Measurements from ENCODE around the gene HSD11B2.
"Not testable (repeated sequence)": the region's sequence is repeated elsewhere in the genome, so short reads cannot be mapped to it uniquely, and the experiment has no call there.

HSD11B2 gene

DNA sequence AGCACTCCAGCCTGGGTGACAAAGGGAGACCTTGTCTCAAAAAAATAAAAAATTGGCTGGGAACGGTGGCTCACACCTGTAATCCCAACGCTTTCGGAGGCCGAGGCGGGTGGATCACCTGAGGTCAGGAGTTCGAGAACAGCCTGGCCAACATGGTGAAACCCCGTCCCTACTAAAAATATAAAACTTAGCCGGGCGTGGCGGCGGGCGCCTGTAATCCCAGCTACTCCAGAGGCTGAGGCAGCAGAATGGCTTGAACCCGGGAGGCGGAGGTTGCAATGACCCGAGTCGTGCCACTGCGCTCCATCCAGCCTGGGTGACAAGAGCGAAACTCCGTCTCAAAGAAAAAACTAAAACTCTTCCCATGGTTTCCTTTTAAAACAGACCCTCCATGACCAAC lies 15.5 kb upstream of the HSD11B2 start:
- DNase-seq (ENCODE audit: low spot score): not testable (repeated sequence)

DNA sequence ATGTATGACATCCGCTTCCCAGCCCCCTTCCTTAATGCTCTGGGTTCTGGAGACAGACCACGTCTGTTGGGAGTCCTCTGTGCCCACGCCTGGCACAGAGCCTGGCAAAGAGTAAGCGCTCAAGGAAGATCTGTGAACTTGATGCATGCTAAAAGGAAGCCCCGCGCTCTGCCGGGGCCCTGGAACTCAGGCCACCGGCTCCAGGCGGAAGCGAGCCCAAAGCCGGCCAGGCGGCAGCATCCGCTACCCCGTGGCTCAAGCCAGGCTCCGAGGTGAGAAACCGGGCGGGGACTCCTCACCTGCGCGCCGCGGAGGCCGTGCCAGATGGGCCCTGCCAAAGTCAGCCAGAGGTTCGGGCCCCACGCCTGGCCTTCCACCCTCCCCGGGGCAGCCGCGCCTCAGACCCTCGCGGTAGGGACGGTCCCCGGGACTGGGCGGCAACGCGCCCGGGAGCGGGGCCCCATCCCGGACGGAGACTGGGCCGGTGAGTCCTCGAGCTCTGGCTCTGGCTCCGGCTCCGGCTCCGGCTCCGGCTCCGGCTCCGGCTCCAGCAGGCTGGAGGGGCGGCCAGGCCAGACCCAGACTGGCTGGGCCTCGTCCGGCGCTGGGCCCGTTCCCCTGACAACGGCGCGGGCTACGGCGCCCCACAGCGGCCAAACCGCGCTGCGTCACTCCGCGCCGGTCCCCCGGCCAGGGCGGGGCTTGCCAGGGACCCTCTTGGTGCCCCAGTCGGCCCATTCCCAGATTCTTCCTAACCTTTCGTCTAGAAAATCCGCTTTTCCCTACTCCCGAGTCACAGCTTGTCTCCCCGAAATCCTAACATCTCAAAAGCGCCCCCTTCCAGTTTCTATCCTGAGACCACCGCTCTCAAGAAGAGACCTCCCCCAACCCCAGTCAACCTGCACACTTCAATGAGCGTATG lies 14.8 kb upstream of the HSD11B2 start, which contains the start of gene ZDHHC1:
Gene ZDHHC1 (minus strand): TSS at position 606 of the 922 bp plus-strand sequence. CDS start 8,702 bp downstream, outside the sequence.
- no peak for DNase-seq (ENCODE audit: low spot score)

DNA sequence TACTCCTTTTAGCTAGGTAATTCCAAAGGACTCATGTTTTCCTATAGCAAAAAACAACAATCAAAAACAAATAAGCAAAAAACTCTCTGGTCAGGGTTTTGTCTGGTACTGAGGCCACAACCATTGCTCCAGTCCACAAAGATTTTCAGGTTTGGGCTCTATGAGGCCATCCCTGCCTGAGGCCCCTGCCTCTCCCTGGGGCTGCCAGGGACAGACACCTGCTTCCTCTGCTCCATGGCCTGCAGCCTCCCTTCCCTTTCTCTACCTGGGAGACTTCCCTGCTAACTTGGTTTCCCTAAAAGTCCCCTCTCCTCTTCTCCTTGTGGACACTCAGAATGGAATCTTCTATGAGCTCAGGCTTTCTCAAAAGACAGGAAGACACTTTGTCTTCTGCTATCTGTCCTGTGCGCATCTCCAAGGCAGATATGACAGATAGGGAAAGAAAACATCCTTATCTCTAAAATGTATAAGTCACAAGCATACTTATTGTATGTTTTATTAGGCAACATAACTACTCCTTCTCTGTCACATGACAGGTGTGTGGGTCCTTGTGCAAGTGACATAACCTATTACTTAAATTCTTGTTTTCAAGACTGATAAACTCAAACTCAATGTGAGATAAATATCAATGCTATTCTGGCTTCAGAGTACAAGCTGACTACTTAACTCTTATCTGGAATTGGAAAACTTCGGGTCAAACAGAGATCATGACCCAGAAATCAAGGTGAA lies 13.4 kb upstream of the HSD11B2 start:
- DNase-seq (ENCODE audit: low spot score): no peak

DNA sequence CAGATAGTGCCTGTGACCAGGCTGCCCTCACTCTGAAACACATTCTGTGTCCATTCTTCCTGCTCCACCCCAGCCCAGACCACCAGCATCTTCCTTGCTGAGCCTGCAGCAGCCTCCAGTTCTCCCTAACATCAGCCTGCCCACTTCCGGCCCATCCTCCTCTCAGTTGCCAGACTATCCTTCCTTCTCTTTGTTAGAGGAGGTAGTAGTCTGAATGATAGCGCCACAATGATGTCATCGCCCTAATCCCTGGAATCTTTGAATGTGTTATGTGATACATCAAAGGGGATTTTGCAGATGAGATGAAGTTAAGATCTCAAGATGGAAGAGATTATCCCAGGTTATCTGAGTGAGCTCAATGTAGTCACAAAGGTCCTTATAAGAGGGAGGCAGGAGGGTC lies 11.4 kb upstream of the HSD11B2 start:
- DNase-seq (ENCODE audit: low spot score): no peak

DNA sequence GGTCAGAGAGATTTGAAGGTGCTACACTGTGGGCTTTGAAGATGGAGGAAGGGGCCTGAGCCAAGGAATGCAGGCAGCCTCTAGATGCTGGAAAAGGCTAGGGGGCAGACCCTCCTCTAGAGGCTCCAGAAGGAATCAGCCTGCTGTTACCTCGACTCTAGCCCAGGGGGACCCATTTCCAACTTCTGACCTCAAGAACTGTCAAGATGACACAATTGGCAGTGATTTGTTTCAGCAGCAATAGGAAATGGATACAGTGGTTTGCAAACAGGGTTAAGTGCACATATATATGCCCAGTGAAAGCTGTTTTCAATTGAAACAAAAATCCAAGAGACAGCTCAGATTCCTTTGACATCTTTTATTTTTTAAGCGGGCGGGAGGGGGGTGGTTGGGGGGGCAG lies 11.0 kb upstream of the HSD11B2 start:
- DNase-seq (ENCODE audit: low spot score): no peak

DNA sequence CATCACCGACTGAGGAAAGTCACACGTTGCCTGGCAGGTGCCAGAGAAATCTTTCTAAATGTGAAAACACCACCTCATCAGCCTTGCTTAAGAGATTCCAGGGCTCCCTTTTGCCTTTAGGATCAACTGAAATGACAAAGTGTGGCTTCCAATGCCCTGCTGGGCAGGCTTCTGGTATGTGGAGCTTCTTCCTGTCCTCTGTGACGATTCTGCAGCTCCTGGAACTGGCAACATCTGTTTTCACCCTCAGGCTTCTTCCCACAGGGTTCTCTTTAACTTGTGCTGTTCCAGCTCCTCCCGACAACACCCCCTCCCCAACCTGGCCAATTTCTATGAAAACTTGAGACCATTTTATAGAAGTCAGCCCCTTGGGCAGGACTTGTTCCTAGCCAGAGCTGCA lies 9.9 kb upstream of the HSD11B2 start:
- no peak for DNase-seq (ENCODE audit: low spot score)

DNA sequence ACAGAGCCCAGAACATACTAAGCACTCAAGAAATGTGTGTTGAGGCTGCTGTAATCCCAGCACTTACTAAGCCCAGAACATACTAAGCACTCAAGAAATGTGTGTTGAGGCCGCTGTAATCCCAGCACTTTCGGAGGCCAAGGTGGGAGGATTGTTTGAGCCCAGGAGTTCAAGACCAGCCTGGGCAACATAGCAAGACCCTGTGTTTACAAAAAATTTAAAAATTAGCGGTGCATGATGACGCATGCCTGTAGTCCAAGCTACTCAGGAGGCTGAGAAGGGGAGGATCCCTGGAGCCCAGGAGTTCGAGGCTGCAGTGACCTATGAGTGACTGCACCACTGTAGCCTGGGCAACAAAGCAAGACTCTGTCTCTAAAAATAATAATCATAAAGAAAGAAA lies 7.9 kb upstream of the HSD11B2 start:
- no peak for DNase-seq (ENCODE audit: low spot score)

DNA sequence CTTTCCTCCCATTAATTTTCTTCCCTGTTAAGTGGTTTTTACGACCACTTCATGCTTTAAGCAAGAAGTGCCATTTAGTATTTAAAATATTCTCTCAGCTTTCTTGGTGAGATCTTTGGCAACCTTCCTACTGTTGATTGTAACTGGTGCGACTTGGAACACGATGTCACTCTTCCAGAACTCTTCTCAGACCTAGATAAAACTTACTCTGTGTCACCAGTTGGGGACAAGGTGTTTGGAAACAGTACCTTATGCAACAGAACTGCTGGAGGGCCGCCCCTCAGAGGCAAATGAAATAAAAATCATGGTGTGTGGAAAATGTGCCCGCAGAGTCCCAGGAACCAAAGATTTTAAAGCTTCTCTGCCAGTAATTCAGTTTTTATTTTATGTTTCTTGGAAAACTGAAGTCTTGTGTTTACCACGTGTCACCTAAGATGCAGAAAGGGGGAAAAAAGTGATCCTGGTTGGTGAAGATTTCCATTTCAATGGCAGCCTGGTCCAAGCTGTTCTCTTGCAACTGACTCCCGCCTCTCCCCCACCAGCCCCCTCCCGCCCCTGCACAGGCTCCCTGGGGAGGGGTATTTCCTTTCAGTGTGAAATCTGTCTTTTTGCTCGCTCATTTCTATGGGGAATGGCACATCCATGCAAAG lies 7.2 kb upstream of the HSD11B2 start:
- DNase-seq (ENCODE audit: low spot score): no peak

DNA sequence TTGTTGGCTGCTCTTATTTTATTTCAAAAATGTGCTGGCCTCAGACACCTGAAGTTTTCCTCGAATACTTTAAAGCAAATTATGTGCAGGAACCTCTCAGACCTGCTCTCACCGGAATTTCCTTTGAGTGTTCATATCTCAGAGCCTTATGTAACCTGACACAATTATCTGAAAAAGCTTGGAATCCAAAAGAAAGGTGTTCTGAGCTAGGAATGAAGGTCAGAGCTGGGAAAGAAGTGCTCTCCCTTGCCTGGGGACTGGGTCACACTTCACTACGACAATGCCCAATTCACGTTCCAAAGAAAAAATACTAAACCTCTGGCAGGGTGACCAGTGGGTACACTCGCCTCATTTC lies 6.7 kb upstream of the HSD11B2 start:
- no peak for DNase-seq (ENCODE audit: low spot score)

DNA sequence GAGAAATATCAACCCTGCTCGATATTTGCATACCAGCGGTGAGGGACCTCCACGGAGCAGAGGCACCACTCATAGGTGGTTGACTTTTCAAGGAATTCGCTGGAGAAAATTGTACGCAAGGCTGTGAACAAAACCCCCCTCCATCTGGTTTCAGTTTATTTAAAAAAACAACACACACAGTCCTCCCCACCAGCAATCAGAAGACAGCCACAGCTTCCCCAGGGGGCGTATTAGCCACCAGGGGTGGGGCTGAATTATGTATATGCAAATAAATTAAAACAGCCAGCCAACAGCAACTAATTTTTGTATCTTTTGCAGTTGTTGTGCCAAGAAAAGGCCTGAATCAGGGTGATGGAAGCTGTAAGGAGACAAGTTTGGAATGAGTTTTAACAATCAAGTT lies 5.9 kb upstream of the HSD11B2 start:
- DNase-seq (ENCODE audit: low spot score): no peak

DNA sequence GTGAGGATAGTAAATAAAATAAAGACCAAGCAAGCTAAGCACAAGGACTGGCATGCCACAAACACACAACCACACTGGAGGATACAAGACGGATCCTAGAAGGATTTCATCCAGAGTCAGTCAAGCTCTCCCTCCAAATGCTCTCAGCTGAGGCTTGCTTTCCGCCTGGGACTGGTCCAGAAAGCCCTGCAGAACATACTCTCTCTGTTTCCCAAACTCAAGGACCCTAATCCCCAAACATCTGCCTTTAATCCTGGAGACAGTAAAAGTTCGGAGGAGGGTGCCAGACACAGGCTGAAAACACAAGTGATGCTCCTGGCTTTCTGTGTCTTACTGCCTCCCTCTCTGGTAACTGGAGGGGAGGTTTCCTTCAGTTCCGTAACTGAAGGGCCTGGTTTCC lies 5.3 kb upstream of the HSD11B2 start:
- DNase-seq (ENCODE audit: low spot score): no peak

DNA sequence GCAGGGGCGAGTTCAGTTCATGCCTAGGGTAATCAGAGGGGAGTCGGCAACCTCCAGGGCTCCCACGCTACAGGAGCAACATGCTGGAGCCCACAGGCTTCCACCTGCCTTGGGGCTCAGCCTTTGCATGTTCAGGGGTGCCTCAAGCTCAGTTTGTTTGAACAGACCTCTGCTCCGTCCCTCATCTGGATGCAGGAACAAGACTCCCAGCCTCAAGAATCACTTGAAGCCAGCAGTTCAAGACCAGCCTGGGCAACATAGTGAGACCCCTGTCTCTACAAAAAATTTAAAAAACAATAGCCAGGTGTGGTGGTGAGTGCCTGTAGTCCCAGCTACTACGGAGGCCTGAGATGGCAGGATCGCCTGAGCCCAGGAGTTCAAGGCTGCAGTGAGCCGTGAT lies 4.9 kb upstream of the HSD11B2 start:
- DNase-seq (ENCODE audit: low spot score): no peak

DNA sequence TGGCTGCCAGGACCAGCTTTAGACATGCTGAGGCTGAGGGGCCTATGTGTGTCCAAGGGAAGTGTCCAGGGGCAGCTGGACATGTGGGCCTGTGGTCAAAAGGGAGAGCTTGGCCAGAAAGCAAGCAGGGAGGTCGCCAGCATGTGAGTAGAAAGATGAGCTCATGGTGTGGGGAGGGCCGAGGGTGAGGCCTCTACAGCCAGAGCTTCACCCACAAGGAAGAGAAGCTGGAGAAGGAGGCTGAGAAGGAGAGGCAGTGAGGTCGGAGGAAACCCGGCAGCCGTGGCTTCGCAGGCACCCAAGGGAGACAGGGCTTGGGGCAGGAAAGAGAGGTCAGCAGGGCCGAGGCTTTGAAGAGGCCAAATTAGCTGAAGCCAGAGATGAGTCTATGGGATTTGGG lies 4.0 kb upstream of the HSD11B2 start:
- no peak for DNase-seq (ENCODE audit: low spot score)

DNA sequence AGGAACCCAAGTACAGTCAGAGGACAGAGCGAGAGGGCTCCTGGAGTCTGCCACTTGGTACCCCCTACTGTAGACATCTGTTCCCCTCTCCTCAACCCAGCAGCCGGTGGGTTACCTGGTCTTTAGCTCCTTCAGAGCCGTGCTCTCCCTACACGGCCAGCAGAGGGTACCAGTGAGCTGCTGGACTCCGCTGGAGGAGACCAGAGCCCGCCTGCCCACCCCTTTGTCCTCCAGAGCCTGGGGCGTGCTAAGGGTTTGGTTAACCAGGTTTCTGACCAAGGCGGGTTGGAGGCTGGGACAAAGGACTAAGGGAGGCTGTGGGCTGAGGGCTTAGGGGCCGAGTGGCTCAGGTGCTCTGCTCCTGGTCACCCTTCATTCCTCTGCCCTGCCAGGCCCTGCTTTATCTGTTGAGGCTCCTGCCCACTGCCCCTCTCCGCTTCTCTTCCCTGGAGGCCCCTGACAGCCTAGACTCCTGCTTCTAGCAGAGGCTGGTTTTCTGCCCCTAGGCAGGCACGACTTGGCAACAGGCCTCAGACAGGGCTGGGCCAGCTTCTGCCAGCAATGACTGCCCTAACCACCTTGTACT lies 2.7 kb upstream of the HSD11B2 start:
- peak; percentile 23 for DNase-seq (ENCODE audit: low spot score)

DNA sequence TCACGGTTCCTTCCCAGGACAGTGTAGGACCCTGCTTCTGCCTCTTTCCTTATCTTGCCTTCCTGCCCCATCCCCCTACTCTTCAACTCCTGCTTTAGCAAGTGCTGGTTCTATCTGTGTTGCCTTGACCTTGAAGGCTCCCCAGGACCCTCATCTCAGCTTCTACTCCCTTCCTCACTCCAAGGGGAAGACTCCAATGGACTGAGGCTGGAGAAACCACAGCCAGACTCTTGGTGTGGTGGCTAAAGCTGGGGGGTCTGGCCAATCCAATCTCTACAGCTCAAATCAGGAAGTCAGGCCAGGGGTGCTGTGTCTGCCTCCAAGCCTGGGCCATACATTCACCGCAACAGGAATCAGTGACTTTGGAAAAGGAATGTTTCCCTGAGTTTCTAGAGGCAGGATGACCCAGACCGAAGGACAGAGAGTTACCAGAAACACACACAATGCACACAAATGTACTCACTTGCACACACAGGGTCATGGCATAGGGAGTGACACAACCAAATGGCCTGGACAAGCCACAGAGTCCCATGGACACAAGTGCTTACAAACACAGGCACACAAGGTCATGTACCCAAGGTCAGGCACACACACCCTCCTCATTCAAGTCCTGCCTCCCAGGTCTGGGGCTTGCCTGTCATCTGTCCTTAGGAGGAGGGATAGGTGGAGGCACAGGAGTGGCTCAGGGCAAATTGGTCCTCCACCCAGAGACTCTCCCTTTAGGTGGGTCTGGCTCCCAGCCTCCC lies 1.7 kb upstream of the HSD11B2 start:
- no peak for DNase-seq (ENCODE audit: low spot score)

DNA sequence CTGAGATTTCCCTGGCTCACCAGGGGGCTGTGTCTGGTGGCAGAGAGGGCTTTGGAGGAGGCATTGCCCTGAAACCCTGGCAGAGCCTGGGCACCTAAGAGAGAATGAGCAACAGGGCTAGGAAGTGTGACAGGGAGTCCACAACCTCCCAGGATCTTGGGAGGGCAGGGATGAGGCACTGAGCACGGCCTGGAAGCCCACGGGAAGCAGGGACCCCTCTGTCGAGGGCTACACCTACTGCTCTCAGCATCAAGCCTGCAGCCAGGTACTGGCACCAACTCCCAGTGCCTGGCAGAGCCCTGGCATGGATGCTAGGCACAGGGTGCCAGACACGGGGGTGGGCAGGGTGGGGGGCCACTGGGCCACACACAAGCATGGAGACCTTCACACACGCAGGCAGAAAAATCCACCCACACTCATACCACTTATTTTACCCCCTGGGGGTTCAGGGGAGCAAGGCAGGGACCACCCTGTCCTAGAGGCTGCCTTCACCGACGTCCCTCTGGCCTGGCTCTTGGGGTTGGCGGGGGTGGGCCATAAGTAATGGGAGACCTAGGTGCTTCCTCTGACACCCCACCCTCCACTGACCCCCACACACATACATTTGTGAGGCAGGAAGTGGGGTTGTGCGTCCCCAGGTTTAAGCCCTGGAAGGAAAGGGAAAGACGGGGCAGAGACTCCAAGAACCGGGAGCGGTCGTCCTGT lies 970 bp upstream of the HSD11B2 start:
- DNase-seq (ENCODE audit: low spot score): no peak

DNA sequence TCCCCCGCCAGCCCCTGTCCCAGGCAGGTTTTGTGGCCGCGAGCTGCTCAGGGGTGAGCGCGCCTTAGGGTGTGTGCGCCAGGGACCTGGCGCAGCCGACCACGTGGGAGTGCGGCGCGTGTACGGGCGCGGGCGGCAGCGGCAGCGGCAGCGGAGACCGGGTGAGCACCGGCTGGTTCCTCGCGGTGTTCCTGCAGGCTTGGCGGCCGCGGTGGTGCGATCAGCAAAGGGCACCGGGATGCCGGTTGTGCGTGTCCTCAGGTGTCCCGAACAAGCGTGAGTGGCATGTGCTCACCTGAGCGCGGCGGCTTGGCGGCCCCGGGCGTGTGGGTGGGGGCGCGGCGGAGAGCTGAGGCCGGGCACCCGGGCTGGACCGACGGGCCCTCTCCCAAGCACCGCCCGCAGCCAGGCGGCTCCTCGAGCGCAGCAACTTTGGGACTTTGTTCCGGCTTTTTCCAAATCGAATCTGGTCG lies 381 bp upstream of the HSD11B2 start:
- DNase-seq (ENCODE audit: low spot score): no peak

DNA sequence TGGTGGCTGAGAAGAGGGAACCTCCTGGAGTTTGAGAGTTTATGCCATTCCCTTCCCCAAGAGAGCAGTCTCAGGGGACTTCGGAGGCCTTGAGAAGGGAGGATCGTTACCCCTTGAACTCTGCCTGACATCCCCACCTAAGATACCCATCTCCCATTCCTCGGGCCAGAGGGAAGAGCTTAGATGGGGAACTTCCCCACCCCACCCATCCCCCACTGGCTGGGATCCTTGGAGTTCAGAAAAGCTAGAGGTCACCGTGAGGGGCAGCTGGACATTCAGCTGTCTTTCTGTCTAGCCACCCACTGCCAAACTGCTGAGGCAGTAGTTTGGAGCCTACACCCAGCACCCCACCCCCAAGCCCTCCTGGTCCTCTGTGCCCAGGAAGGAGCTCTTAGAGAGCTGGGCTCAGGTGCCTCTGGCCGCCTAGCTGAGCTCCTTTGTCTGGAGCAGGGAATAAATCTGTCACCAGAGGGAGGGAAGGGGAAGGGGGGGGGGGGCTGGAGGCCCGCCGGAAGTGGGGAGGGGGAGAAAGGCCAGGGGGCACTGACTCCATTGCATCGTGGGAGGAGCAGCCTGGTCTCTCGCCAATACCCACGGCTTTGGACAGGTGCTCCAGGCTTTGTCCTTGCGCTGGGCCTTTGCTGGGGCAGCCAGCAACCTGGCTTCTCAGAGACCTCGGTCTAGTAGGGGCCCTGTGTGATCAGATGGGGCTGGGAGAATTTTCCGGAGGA lies 1.0 kb downstream of the HSD11B2 start:
- no peak for DNase-seq (ENCODE audit: low spot score)

DNA sequence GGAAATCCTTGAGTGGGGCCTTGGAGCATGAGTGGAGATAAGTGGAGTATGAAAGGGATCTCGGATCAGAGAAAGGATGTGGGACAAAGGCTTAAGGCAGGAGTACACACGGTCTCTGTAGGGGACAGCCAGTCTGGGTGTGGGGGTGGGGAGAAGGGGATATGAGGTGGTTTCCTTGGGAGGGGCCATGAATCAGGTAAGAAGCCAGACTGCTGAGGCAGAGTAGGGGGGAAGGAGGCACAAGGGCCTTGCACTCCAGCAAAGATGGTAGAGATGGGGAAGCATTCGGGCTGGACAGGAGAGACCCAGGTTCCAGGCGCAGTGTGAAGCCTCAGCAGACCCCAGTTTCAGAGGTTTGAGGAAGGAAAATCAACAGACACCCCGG lies 1.6 kb downstream of the HSD11B2 start:
- no peak for DNase-seq (ENCODE audit: low spot score)

DNA sequence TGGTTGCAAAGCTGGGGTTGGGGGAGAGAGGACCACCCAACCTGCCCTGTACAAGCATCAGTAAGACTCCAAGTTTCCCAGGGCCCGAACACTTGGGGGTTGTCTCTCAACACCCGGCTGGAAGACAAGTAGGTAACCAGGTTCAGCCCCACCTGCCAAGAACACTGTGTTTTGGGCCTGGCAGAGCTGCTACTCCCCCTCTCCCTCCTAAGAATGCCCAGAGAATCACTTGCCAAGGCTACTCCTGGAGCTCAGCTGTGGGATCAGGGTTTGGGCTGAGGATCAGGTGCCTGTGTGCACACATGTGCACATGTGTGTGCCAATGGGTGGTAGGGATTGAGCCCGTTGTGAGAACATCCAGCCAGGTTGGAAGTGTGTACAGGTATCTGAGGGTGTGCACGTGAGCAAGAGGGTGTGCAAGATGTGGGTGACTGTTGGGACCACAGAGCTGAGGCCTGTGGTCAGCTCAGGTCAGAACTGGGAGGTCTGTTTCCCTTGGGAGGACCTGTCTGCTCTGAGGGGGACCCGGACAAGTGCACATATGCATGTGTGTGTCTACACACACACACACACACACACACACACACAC lies 2.3 kb downstream of the HSD11B2 start:
- DNase-seq (ENCODE audit: low spot score): no peak

All from CD4-positive, alpha-beta T cell treated with Interleukin-6 at 100 ng/mL for 8 hours (primary cell).